Glutamatergic neuron (in vitro differentiated cells): ENCODE results near the gene CAPRIN2. TPM values are rescaled to one million over a fixed set of nuclear protein-coding genes. Genes with fewer than 3 reads are reported as not detected.

Source experiments
- DNase-seq: peaks from one replicate; pipeline ENCODE4 v3.0.0; 2022
- H3K27ac Mint-ChIP-seq: one replicate; pipeline ENCODE4 v1.8.0; 2020; ENCODE audit warnings: mild to moderate bottlenecking, mixed read lengths, inconsistent platforms; ENCODE audit not compliant: unreplicated experiment
- H3K27me3 Mint-ChIP-seq: one replicate; pipeline ENCODE4 v1.8.0; 2020; ENCODE audit warnings: mild to moderate bottlenecking, moderate library complexity, mixed read lengths, inconsistent platforms; ENCODE audit not compliant: unreplicated experiment
- H3K36me3 Mint-ChIP-seq: one replicate; pipeline ENCODE4 v1.8.0; 2020; ENCODE audit warnings: mild to moderate bottlenecking, mixed read lengths, inconsistent platforms; ENCODE audit not compliant: unreplicated experiment
- H3K4me1 Mint-ChIP-seq: one replicate; pipeline ENCODE4 v1.8.0; 2020; ENCODE audit warnings: mild to moderate bottlenecking, low read depth, mixed read lengths, inconsistent platforms; ENCODE audit not compliant: unreplicated experiment
- H3K4me3 Mint-ChIP-seq: one replicate; pipeline ENCODE4 v1.8.0; 2020; ENCODE audit warnings: mild to moderate bottlenecking, mixed read lengths, inconsistent platforms; ENCODE audit not compliant: unreplicated experiment
- H3K9me3 Mint-ChIP-seq: one replicate; pipeline ENCODE4 v1.8.0; 2020; ENCODE audit warnings: mild to moderate bottlenecking, moderate library complexity, mixed read lengths, inconsistent platforms; ENCODE audit not compliant: unreplicated experiment
- CTCF ChIP-seq: fragments of 200-600 bp; sonication (generic); IDR thresholded peaks from one replicate; pipeline ENCODE4 v1.5.0; 2021; ENCODE audit not compliant: partially characterized antibody, unreplicated experiment
- total RNA-seq: library from RNA; stranded (reverse); fragmentation: NEBNext Ultra II Directional; extraction: Animal tissue kit (Norgen Biotek cat#: 25700); gene quantifications from one replicate; pipeline ENCODE4 v1.2.1, GENCODE V29; 2021; ENCODE audit not compliant: unreplicated experiment

CAPRIN2 gene
- total RNA-seq, 1 donor from 2014 or later = 36.5 TPM

DNA sequence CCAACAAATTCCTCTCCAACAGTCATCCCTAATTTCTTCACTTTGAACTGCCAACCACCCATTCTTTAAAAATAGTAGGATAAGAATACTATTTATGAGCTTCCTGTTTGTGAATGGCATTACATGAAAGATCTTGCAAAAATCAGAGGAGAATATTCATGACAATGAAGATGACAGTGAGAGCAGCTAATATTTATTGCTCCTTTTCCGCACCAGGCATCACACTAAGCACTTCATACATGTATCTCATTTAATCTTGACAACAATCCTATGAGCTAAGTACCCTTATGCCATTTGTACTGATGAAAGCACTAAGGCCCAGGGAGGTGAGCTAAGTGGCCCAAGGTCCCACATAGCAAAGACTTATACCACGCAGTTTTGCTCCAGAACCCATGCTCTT is 37.3 kb upstream of the CAPRIN2 start:
- Mint-ChIP-seq H3K9me3 (peaks cover 2% of the 10 kb centered on the region), H3K27ac (no peak overlapping the region), H3K27me3 (peaks cover 9% of the 10 kb centered on the region), H3K4me3 (no peak overlapping the region), H3K4me1 (peaks cover 2% of the 10 kb centered on the region), H3K36me3 (no peaks in the 10 kb centered on the region)
- no peak for DNase-seq
- TF ChIP-seq CTCF = no peak

- Mint-ChIP-seq H3K27ac (no peak overlapping the region), H3K4me1 (no peaks in the 10 kb centered on the region), H3K9me3 (peaks cover 10% of the 10 kb centered on the region), H3K4me3 (no peak overlapping the region), H3K27me3 (peaks cover 5% of the 10 kb centered on the region), H3K36me3 (peaks cover 11% of the 10 kb centered on the region)
- TF ChIP-seq CTCF = no peak
- DNase-seq = no peak
Observed at GRCh38 chr12:30788754-30789153, 34.0 kb upstream of the CAPRIN2 start.

DNA sequence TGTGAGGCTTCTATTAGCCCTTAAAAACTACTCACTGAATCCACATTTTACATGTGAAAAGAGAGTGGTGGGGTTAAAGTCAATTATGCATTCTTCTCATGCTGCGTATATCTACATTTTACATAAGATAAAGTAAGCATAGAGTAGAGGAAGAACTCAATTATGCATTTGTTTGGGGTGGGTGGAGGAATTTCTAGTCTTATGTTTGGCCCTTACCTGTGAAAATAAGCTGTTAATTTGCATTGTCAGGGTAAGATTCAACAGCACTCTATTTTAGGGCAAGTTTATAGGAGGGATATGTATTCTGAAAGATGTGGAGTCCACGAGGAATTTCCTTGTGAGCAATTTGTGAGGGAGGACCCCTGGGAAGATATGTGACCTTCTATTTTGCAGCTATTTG is 30.9 kb upstream of the CAPRIN2 start:
- peaks cover 10% of the 10 kb centered on the region for H3K9me3 Mint-ChIP-seq
- H3K36me3 Mint-ChIP-seq = peaks cover 11% of the 10 kb centered on the region

DNA sequence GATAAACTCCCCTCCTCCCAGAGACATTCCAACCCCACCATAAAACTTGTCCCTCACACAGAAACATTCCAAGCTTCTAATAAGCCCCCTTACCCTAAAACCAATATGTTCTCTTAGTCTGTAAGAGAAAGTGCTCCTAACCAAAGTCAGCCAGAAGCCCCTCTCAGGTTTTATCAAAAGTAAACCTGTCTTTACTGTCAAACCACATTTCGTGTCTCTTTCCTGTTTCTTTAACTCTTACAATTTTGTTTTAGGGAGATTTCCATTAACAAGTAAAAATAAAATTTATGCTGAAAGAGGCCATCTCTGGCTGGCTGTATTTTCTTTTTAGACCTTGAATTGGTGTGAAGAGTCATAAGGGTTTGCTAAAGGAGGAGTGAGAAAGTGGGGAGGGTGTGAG is 29.8 kb upstream of the CAPRIN2 start:
- Mint-ChIP-seq H3K36me3 (peaks cover 11% of the 10 kb centered on the region), H3K4me1 (no peaks in the 10 kb centered on the region), H3K27ac (no peak overlapping the region), H3K27me3 (peaks cover 5% of the 10 kb centered on the region), H3K4me3 (no peak overlapping the region), H3K9me3 (peaks cover 10% of the 10 kb centered on the region)
- no peak for DNase-seq
- TF ChIP-seq CTCF = no peak

More for the DNA sequence above, 30.9 kb upstream of the CAPRIN2 start:
- no peak for DNase-seq
- Mint-ChIP-seq H3K27ac (no peak overlapping the region), H3K27me3 (peaks cover 5% of the 10 kb centered on the region), H3K4me3 (no peak overlapping the region), H3K4me1 (no peaks in the 10 kb centered on the region)
- no peak for TF ChIP-seq CTCF

DNA sequence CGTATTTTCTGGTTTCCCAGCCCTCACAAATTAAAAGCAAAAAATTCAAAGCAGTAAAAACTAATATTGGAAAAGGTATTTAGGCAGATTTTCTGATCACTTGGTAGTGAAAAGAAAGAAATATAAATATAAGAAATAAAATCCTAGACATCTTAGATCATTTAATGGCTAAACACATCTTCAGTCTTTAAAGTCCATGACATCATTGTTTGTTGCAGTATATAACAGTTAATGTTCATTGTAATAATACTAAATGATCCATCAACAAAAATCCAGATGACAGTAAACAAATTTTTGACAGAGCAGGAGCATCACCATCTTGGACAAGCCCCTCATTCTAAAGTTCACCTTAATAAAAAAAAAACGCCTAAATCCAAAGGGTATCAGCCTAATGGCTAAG is 29.2 kb upstream of the CAPRIN2 start:
- H3K9me3 Mint-ChIP-seq = peaks cover 9% of the 10 kb centered on the region
- DNase-seq = no peak
- no peak for TF ChIP-seq CTCF
- no peak overlapping the region for H3K4me3 Mint-ChIP-seq
- H3K4me1 Mint-ChIP-seq = no peaks in the 10 kb centered on the region
- peaks cover 5% of the 10 kb centered on the region for H3K27me3 Mint-ChIP-seq
- no peak overlapping the region for H3K27ac Mint-ChIP-seq
- H3K36me3 Mint-ChIP-seq = peaks cover 16% of the 10 kb centered on the region
